Measurements from ENCODE around the gene PRX. TPM values are rescaled to one million over a fixed set of nuclear protein-coding genes. Genes with fewer than 3 reads are reported as not detected.

PRX gene
- polyA plus RNA-seq, 1 donor from 2014 or later = 0.20 TPM

GRCh38 chr19:40441719-40442253 lies 28.6 kb upstream of the PRX start:
- no peaks in the 10 kb centered on the region for H3K9me2 ChIP-seq (ENCODE audit: insufficient read depth, low read length)
- TF ChIP-seq RAD21 (conservative IDR thresholded peaks at IDR 0.05) = no peak
- no peak for TF ChIP-seq EP300 (conservative IDR thresholded peaks at IDR 0.05; ENCODE audit: poor library complexity, severe bottlenecking)
- H3K27ac ChIP-seq (ENCODE audit: low read length) = peak overlapping the region; percentile 39

GRCh38 chr19:40438284-40438683 lies 25.1 kb upstream of the PRX start:
- Histone ChIP-seq H3K27ac (ENCODE audit: low read length) (no peak overlapping the region), H3F3A (ENCODE audit: insufficient read depth, low read length, poor library complexity, severe bottlenecking) (no peaks in the 10 kb centered on the region), H4K20me1 (ENCODE audit: insufficient read depth) (no peaks in the 10 kb centered on the region), H2AFZ (ENCODE audit: low read depth, low read length) (no peak overlapping the region), H3K9me2 (ENCODE audit: insufficient read depth, low read length) (no peaks in the 10 kb centered on the region), H3K9ac (ENCODE audit: low read length) (no peak overlapping the region), H3K4me3 (ENCODE audit: low read length) (no peak overlapping the region), H3K79me2 (replicated peaks; ENCODE audit: insufficient read depth, low read length) (peaks cover 14% of the 10 kb centered on the region), H3K9me3 (ENCODE audit: low read length) (no peaks in the 10 kb centered on the region), H3K36me3 (ENCODE audit: insufficient read depth, low read length) (no peaks in the 10 kb centered on the region), H3K4me2 (ENCODE audit: low read length) (no peak overlapping the region), H3K27me3 (ENCODE audit: insufficient read depth, low read depth, low read length) (no peaks in the 10 kb centered on the region)
- TF ChIP-seq REST (IDR thresholded peaks at IDR 0.05; ENCODE audit: borderline replicate concordance) (no peak), EP300 (conservative IDR thresholded peaks at IDR 0.05; ENCODE audit: poor library complexity, severe bottlenecking) (no peak), POLR2AphosphoS5 (IDR thresholded peaks at IDR 0.05) (no peak), EZH2 (IDR thresholded peaks at IDR 0.05; ENCODE audit: borderline replicate concordance, insufficient read depth, low read length, poor library complexity, severe bottlenecking) (no peak), SMC3 (conservative IDR thresholded peaks at IDR 0.05; ENCODE audit: poor library complexity) (no peak), TAF1 (IDR thresholded peaks at IDR 0.05; ENCODE audit: low read depth) (no peak), RAD21 (conservative IDR thresholded peaks at IDR 0.05) (no peak), MXI1 (conservative IDR thresholded peaks at IDR 0.05; ENCODE audit: poor library complexity, severe bottlenecking) (no peak)
- TF ChIP-seq, protein P1, sequence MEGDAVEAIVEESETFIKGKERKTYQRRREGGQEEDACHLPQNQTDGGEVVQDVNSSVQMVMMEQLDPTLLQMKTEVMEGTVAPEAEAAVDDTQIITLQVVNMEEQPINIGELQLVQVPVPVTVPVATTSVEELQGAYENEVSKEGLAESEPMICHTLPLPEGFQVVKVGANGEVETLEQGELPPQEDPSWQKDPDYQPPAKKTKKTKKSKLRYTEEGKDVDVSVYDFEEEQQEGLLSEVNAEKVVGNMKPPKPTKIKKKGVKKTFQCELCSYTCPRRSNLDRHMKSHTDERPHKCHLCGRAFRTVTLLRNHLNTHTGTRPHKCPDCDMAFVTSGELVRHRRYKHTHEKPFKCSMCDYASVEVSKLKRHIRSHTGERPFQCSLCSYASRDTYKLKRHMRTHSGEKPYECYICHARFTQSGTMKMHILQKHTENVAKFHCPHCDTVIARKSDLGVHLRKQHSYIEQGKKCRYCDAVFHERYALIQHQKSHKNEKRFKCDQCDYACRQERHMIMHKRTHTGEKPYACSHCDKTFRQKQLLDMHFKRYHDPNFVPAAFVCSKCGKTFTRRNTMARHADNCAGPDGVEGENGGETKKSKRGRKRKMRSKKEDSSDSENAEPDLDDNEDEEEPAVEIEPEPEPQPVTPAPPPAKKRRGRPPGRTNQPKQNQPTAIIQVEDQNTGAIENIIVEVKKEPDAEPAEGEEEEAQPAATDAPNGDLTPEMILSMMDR (IDR thresholded peaks at IDR 0.05; ENCODE audit: poor library complexity, severe bottlenecking) = no peak

More at GRCh38 chr19:40441719-40442253, 28.6 kb upstream of the PRX start:
- Histone ChIP-seq H3K9ac (ENCODE audit: low read length) (no peak overlapping the region), H2AFZ (ENCODE audit: low read depth, low read length) (no peak overlapping the region), H3K27me3 (ENCODE audit: insufficient read depth, low read depth, low read length) (no peaks in the 10 kb centered on the region), H3K79me2 (replicated peaks; ENCODE audit: insufficient read depth, low read length) (peaks cover 19% of the 10 kb centered on the region), H3K9me3 (ENCODE audit: low read length) (no peaks in the 10 kb centered on the region), H3K4me2 (ENCODE audit: low read length) (no peak overlapping the region), H3K4me3 (ENCODE audit: low read length) (no peak overlapping the region), H4K20me1 (ENCODE audit: insufficient read depth) (no peaks in the 10 kb centered on the region), H3F3A (ENCODE audit: insufficient read depth, low read length, poor library complexity, severe bottlenecking) (peaks cover 4% of the 10 kb centered on the region), H3K36me3 (ENCODE audit: insufficient read depth, low read length) (no peaks in the 10 kb centered on the region)

All from neural cell (in vitro differentiated cells).